ENCODE results near the gene TLR5.

Gene TLR5

DNA sequence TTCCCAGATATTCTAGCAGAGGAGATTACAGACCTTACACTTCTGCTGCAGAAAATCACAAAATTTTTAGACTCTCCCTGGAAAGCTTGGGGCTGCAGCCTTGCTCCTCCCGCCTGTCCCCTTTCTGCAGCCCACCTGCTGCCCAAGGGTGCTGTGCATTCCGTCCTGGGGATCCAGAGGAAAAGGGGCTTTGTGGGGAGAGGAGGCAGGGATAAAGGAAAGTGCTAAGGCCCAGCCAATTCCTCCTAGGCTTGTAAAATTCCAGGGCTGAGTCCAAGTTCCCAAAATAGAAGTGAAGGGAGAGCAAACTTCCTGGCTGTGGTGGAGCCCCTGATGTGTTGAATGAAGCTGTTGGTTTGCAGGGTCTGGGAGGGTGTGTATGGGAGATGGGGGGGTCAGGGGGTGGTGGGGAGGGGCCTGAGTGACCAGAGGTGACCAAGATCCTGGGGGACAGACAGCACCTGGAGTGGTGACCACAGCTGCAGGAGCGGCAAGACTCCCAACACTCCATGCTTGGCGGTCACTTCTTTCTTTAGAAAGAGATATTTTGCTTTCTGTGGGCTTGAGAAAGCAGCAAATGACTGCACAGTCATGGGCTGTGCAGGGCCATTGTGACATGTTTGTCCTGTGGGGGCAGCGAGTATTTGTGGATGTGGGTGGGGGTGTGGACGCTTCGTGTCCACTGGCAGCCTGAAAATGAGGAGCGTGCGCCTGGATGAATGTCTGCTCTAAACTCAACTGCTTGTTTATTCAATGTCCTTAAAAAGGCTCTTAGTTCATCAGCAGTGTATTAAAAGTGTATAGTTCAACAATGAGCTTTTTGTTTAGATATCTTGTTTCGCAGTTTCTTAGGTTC is 68.4 kb downstream of the TLR5 start:
- TF ChIP-seq, protein P1, sequence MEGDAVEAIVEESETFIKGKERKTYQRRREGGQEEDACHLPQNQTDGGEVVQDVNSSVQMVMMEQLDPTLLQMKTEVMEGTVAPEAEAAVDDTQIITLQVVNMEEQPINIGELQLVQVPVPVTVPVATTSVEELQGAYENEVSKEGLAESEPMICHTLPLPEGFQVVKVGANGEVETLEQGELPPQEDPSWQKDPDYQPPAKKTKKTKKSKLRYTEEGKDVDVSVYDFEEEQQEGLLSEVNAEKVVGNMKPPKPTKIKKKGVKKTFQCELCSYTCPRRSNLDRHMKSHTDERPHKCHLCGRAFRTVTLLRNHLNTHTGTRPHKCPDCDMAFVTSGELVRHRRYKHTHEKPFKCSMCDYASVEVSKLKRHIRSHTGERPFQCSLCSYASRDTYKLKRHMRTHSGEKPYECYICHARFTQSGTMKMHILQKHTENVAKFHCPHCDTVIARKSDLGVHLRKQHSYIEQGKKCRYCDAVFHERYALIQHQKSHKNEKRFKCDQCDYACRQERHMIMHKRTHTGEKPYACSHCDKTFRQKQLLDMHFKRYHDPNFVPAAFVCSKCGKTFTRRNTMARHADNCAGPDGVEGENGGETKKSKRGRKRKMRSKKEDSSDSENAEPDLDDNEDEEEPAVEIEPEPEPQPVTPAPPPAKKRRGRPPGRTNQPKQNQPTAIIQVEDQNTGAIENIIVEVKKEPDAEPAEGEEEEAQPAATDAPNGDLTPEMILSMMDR (IDR thresholded peaks at IDR 0.05; ENCODE audit: insufficient read depth, low read length, poor library complexity, severe bottlenecking): no peak
- TF ChIP-seq EZH2phosphoT487 (conservative IDR thresholded peaks at IDR 0.05; ENCODE audit: low read length): no peak
- H3K79me2 ChIP-seq (ENCODE audit: insufficient read depth, low read length): no peaks in the 10 kb centered on the region
- H2AFZ ChIP-seq (ENCODE audit: low read depth, low read length, severe bottlenecking): no peak overlapping the region
- H3K27ac ChIP-seq (ENCODE audit: low read depth, low read length): no peak overlapping the region
- no peaks in the 10 kb centered on the region for H3K9me3 ChIP-seq (ENCODE audit: insufficient read depth, low read length)
- H3K36me3 ChIP-seq (ENCODE audit: low read length): no peaks in the 10 kb centered on the region
- H3K4me2 ChIP-seq (ENCODE audit: low read depth, low read length, poor library complexity, severe bottlenecking): no peak overlapping the region
- no peaks in the 10 kb centered on the region for H4K20me1 ChIP-seq (ENCODE audit: low read depth, low read length)
- H3F3A ChIP-seq (ENCODE audit: insufficient read depth): no peaks in the 10 kb centered on the region
- no peak overlapping the region for H3K9ac ChIP-seq (ENCODE audit: low read length)
- no peaks in the 10 kb centered on the region for H3K27me3 ChIP-seq (ENCODE audit: low read length)
- H3K4me3 ChIP-seq (ENCODE audit: insufficient read depth, low read length, poor library complexity, severe bottlenecking): no peak overlapping the region
- H3K9me2 ChIP-seq (replicated peaks; ENCODE audit: insufficient read depth, low read length): no peaks in the 10 kb centered on the region

DNA sequence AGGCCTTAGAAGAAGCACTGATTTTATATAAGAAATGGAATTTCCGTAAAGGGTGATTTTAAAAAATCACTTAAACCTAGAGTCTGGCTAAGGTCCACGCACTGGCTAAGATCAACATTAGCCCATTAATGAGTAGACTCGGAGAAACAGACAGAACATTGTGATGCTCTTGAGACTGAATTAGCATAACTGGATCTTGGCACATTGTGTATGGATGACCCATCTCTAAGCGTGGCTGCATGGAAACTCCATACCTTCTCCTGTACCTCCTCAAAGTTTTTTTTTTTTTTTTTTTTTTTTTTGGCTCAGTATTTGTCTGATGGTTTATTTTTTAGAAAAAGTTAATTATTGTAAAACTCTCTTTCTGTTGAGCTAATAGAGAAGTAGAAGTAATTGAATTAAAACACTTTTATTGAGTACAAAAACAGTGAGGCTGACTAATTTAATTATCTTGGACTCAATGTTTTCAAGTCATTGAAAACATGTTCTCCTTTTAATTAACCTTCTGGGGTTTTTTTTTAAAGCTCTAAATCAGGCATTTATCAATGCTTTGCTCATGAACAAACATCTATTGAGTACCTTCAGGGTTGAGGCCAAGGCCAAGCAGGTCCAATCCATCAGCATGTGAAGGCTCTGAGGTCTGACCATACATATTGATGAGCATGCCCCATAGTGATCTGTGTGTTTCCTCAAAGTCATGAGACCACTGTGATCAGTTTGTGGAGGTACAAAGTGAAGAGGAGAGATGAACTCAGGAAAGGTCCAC is 74.0 kb downstream of the TLR5 start:
- H3K36me3 ChIP-seq (ENCODE audit: low read length): no peaks in the 10 kb centered on the region
- no peaks in the 10 kb centered on the region for H4K20me1 ChIP-seq (ENCODE audit: low read depth, low read length)
- H3K9me2 ChIP-seq (replicated peaks; ENCODE audit: insufficient read depth, low read length): no peaks in the 10 kb centered on the region
- no peaks in the 10 kb centered on the region for H3K9me3 ChIP-seq (ENCODE audit: insufficient read depth, low read length)
- H3K27me3 ChIP-seq (ENCODE audit: low read length): 0 out of 2 replicates have a peak, but pooled peaks cover 3% of the 10 kb centered on the region
- H3K4me3 ChIP-seq (ENCODE audit: insufficient read depth, low read length, poor library complexity, severe bottlenecking): no peak overlapping the region
- H3K9ac ChIP-seq (ENCODE audit: low read length): no peak overlapping the region
- no peak overlapping the region for H3K27ac ChIP-seq (ENCODE audit: low read depth, low read length)
- no peaks in the 10 kb centered on the region for H3K79me2 ChIP-seq (ENCODE audit: insufficient read depth, low read length)
- no peaks in the 10 kb centered on the region for H3F3A ChIP-seq (ENCODE audit: insufficient read depth)
- H2AFZ ChIP-seq (ENCODE audit: low read depth, low read length, severe bottlenecking): no peak overlapping the region
- H3K4me2 ChIP-seq (ENCODE audit: low read depth, low read length, poor library complexity, severe bottlenecking): no peak overlapping the region
- TF ChIP-seq EZH2phosphoT487 (conservative IDR thresholded peaks at IDR 0.05; ENCODE audit: low read length): no peak
- TF ChIP-seq, protein P1 (IDR thresholded peaks at IDR 0.05; ENCODE audit: insufficient read depth, low read length, poor library complexity, severe bottlenecking): no peak

DNA sequence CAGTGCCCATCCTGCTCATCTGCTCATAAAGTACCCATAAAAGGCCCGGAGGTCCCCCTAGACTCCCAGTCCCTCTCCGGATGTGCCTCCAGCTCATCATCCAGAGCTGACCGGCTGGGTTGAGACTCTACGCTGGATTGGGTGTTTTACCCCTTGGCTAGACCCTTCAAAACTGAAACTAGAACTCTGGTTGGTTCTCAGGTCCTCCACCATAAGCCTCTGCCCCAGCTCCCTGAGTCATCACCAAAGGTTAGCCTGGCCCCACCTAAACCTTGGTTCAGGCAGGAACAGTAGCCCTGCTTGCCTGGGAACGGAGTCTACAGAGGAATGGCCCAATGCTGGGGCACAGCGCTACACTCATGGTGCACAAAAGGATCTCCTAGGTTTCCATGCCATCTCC is 75.1 kb downstream of the TLR5 start:
- 0 out of 2 replicates have a peak, but pooled peaks cover 3% of the 10 kb centered on the region for H3K27me3 ChIP-seq (ENCODE audit: low read length)
- no peak overlapping the region for H2AFZ ChIP-seq (ENCODE audit: low read depth, low read length, severe bottlenecking)
- H3K9me2 ChIP-seq (replicated peaks; ENCODE audit: insufficient read depth, low read length): no peaks in the 10 kb centered on the region
- H3K4me3 ChIP-seq (ENCODE audit: insufficient read depth, low read length, poor library complexity, severe bottlenecking): no peak overlapping the region
- no peaks in the 10 kb centered on the region for H3K36me3 ChIP-seq (ENCODE audit: low read length)
- H3F3A ChIP-seq (ENCODE audit: insufficient read depth): no peaks in the 10 kb centered on the region
- no peaks in the 10 kb centered on the region for H3K9me3 ChIP-seq (ENCODE audit: insufficient read depth, low read length)
- no peak overlapping the region for H3K4me2 ChIP-seq (ENCODE audit: low read depth, low read length, poor library complexity, severe bottlenecking)
- H4K20me1 ChIP-seq (ENCODE audit: low read depth, low read length): no peaks in the 10 kb centered on the region
- H3K27ac ChIP-seq (ENCODE audit: low read depth, low read length): no peak overlapping the region
- TF ChIP-seq, protein P1 (IDR thresholded peaks at IDR 0.05; ENCODE audit: insufficient read depth, low read length, poor library complexity, severe bottlenecking): no peak
- no peak for TF ChIP-seq EZH2phosphoT487 (conservative IDR thresholded peaks at IDR 0.05; ENCODE audit: low read length)
- H3K9ac ChIP-seq (ENCODE audit: low read length): no peak overlapping the region
- H3K79me2 ChIP-seq (ENCODE audit: insufficient read depth, low read length): no peaks in the 10 kb centered on the region

Data from SU-DHL-6 (cell line).